Measurements from ENCODE around the gene BCR. TPM values are rescaled to one million over a fixed set of nuclear protein-coding genes. Genes with fewer than 3 reads are reported as not detected.

Gene BCR
- total RNA-seq, 2 experiments from 2014 or later: 30.4 to 32.0 TPM

DNA sequence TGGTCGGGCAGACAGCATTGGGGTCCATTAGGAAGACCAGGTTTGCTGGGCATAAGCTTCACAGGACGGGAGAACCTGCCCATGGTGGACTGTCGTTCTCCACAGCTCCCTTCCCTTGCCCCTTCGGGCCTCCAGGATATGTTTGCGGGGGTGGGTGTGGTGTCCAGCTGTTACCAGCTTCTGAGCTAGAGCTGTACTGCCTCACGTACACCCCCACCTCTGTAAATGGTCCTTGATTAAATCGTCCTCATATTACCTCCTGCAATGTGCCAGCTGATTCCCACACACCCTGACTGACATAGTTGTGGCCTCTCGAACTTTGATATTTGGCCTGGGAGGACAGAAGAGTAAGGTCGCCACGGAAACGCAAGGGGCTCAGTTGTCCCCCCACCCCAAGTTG, 16.2 kb upstream of the BCR start:
- ATAC-seq: no peak
- Mint-ChIP-seq H3K36me3 (ENCODE audit: low read depth) (no peaks in the 10 kb centered on the region), H3K27ac (no peak overlapping the region), H3K4me1 (ENCODE audit: low read depth) (no peaks in the 10 kb centered on the region), H3K4me3 (no peak overlapping the region), H3K27me3 (no peaks in the 10 kb centered on the region), H3K9me3 (no peaks in the 10 kb centered on the region)
- TF ChIP-seq, protein P1, sequence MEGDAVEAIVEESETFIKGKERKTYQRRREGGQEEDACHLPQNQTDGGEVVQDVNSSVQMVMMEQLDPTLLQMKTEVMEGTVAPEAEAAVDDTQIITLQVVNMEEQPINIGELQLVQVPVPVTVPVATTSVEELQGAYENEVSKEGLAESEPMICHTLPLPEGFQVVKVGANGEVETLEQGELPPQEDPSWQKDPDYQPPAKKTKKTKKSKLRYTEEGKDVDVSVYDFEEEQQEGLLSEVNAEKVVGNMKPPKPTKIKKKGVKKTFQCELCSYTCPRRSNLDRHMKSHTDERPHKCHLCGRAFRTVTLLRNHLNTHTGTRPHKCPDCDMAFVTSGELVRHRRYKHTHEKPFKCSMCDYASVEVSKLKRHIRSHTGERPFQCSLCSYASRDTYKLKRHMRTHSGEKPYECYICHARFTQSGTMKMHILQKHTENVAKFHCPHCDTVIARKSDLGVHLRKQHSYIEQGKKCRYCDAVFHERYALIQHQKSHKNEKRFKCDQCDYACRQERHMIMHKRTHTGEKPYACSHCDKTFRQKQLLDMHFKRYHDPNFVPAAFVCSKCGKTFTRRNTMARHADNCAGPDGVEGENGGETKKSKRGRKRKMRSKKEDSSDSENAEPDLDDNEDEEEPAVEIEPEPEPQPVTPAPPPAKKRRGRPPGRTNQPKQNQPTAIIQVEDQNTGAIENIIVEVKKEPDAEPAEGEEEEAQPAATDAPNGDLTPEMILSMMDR (IDR thresholded peaks at IDR 0.05): no peak
- ChIA-PET CTCF (interaction anchor here (1.2 to 2.5 kb wide), 2 partner anchors 14 to 126 kb away, joined by 4 to 9 read pairs; no protein-coding TSS in a partner anchor), POLR2A (no interaction called here)
- DNase-seq: no peak
- intact Hi-C loops (cut with micrococcal nuclease): no loop called here

DNA sequence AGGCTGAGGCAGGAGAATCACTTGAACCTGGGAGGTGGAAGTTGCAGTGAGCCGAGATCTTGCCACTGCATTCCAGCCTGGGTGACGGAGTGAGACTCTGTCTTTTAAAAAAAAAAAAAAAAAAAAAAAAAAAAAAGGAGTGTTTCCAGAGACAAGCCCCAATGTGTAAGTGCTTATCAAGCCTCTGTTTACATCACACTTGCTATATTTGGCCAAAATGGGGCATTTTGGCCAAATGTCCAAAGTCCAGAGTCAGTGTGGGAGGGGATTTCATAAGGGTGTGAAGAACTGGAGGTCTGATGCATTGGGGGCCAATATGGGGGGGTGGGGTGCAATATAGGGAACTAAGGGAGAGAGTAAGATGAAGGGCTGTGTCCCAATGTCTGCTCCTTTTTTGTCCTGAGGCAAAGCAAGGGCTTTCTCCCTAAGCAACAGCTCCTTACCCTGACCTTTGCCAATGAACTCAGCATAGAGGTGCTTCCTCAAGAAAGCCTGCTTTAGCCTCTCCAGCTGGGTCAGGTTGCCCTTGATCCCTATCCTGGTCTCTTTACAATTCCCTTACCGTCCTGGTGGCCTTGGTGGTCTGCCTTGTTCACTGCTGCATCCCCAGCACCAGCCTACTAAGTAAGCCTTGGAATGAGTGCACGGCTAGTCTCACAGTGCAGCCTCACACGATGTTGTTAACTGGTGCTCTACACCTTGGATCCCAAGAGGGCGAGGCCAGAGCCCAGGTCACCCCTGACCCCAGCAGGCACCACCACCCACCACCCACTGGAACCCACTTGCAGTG, 14.1 kb upstream of the BCR start:
- Mint-ChIP-seq H3K4me1 (ENCODE audit: low read depth) (no peaks in the 10 kb centered on the region), H3K9me3 (no peaks in the 10 kb centered on the region), H3K27ac (no peak overlapping the region), H3K4me3 (no peak overlapping the region), H3K36me3 (ENCODE audit: low read depth) (no peaks in the 10 kb centered on the region), H3K27me3 (no peaks in the 10 kb centered on the region)
- TF ChIP-seq, protein P1 (IDR thresholded peaks at IDR 0.05): no peak
- ChIA-PET CTCF (interaction anchor here (1.0 kb wide), 1 partner anchor 116 kb away, joined by 4 read pairs; no protein-coding TSS in a partner anchor), POLR2A (interaction anchor here (0.6 to 0.9 kb wide), 2 partner anchors 9 to 125 kb away, joined by 3 to 4 read pairs; no protein-coding TSS in a partner anchor)
- intact Hi-C loops (cut with micrococcal nuclease): no loop called here
- ATAC-seq: no peak
- DNase-seq: no peak

DNA sequence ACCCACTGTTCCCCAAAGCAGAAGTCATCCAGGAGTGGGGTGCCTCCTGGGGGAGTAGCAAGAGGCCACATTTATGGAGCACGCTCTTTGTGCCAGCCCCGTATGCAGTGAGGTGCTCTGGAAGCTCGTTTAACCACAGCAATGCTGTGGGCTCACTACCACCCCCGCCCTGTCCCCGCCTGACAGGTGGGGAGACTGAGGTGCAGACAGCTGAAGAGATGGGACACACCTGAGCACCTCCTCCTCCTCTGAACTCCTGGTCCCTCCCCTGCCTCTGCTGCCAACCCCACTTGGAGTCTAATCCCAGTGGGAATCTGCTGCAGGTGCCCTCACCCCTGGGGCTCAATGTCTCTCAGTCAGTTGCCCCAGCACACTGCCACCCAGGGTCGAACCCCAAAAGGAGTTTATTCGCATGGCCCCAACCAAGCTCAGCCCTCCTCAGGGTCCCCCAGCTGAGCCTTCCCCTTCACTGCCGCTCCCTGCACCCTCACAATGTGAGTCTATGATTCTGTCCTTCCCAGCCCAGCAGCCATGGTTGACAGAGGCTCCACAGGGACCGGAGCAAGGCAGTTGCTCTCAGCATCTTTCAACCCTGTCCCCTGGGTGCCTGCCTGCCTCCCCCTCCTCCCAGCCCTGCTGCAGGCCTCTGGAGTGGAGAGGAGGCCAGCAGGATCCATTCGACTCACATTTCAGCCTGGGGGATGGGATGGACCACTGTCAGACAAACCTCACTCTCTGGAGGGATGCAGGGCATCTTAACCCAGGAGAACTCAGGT, 13.3 kb upstream of the BCR start:
- intact Hi-C loops (cut with micrococcal nuclease): no loop called here
- no peak for ATAC-seq
- DNase-seq: no peak
- Mint-ChIP-seq H3K4me1 (ENCODE audit: low read depth) (no peaks in the 10 kb centered on the region), H3K9me3 (no peaks in the 10 kb centered on the region), H3K4me3 (no peak overlapping the region), H3K27me3 (no peaks in the 10 kb centered on the region), H3K36me3 (ENCODE audit: low read depth) (no peaks in the 10 kb centered on the region), H3K27ac (no peak overlapping the region)
- ChIA-PET CTCF (interaction anchor here (1.3 kb wide), 1 partner anchor 209 kb away, joined by 3 read pairs; no protein-coding TSS in a partner anchor), POLR2A (no interaction called here)
- TF ChIP-seq, protein P1 (IDR thresholded peaks at IDR 0.05): no peak

DNA sequence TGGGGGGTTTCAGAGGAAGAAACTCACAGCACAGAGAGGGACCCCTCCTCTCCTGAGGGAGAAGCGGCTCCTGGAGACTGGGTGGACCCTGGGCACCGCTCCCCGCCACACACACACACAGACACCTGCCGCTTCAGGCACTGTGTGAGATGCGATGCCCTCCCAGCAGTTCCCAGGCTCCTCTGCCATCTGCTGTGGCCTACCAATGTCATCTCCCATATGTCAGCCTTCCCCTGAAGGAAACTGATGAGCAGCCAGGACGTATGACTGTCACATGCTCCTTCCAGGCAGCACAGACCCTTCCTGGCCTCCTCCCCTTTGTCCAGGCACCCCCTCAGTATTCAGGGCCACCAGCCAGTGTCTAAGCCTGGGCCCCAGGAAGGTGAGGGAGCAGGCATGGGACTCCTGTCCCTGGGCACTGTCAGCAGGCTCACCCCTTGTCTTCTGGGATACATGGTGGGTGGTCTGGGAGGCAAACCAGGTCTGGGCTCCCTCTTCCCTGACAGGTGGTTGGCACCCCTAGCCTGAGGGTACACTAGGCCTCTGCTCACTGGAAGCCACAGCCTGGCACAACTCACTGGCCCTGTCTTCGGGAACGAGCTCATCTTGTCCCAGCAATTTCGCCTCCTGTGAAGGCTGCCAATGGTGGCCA, 11.8 kb upstream of the BCR start:
- Mint-ChIP-seq H3K4me3 (no peak overlapping the region), H3K9me3 (no peaks in the 10 kb centered on the region), H3K27me3 (no peaks in the 10 kb centered on the region), H3K4me1 (ENCODE audit: low read depth) (no peaks in the 10 kb centered on the region), H3K27ac (no peak overlapping the region), H3K36me3 (ENCODE audit: low read depth) (no peaks in the 10 kb centered on the region)
- ChIA-PET POLR2A (no interaction called here), CTCF (no interaction called here)
- DNase-seq: no peak
- ATAC-seq: no peak
- intact Hi-C loops (cut with micrococcal nuclease): no loop called here
- TF ChIP-seq, protein P1 (IDR thresholded peaks at IDR 0.05): no peak

Measured in activated CD8-positive, alpha-beta T cell treated with anti-CD3 and anti-CD28 coated beads for 36 hours (primary cell).